GM15510 (cell line): Measurements from ENCODE around the gene NPAS3.

Experiments used
- POLR2A ChIP-seq: IDR thresholded peaks from 3 replicates; pipeline ENCODE4 v1.6.1; 2011; ENCODE audit warnings: borderline replicate concordance; ENCODE audit not compliant: insufficient read length; ENCODE audit errors: extremely low read depth

Gene NPAS3

DNA sequence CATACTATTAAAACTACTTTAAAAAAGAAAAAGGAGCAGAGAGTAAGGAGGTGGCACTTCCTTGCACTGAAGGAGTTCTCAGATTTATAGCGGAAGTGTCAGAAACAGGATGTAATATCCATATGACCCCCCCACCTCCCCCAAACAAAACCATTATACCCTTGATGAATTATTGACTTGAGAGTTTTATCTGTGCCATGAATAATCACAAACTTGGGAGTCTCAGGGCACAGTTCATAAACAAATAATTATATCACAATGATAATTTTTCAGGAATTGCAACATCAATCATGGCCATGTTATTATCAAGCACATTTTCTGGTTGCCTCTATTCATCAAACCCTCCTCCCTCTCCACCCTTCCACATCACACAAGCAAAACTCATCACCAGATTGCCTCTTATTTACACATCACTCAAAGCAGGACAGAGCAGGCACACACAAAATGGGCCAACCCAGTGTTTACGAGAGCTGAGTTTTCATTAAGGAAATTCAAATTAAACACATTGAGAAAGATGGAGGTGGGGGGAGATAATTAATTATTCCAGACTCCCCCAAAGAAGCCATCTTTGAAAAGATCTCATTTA lies 870.8 kb downstream of the NPAS3 start:
- TF ChIP-seq POLR2A: no peak

- no peak for TF ChIP-seq POLR2A
Measured at GRCh38 chr14:33810308-33810707, 871.6 kb downstream of the NPAS3 start.

DNA sequence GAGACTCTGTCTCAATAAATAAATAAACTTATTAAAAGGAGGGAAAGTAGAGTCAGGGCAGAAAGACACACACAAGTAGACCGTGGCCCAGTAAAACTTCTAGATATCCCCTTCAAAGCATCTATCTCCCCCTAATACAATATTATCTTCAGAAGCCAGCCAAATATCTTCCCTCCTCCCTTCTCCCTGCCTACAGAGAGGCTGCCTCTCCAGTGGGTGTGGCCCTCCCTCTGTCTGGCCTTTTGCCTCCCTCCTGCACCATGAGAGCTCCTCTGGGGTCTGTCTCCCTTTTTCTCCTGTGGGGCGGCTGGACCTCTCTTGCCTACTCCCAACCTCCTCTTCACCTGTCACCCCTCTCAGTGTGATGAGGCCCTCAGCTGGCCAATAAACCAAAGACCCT lies 873.0 kb downstream of the NPAS3 start:
- no peak for TF ChIP-seq POLR2A

GRCh38 chr14:33812181-33812580 lies 873.5 kb downstream of the NPAS3 start:
- TF ChIP-seq POLR2A: no peak

DNA sequence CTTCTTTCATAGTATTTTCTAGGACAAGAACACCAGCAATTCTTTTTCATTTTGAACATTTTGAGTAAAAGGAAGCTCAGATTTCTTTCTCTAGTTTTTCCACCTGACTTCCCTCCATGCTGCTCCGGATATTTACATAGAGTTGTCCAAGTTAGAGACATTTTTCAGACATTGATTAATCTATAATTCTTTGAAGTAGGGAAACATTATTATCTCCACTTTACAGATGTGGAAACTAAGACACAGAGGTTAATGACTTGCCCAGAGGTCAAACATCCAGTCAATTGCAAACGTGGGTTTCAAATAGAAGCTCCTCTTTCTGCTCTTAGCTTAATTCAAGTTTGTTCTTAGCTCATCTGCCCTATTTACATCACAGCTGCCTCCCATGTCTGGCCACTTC lies 873.9 kb downstream of the NPAS3 start:
- TF ChIP-seq POLR2A: no peak

GRCh38 chr14:33814010-33814409 lies 875.3 kb downstream of the NPAS3 start:
- TF ChIP-seq POLR2A: no peak

- no peak for TF ChIP-seq POLR2A
Measured at GRCh38 chr14:33833706-33834465, 895.2 kb downstream of the NPAS3 start.

GRCh38 chr14:33834466-33835260 lies 896.0 kb downstream of the NPAS3 start:
- no peak for TF ChIP-seq POLR2A

- no peak for TF ChIP-seq POLR2A
Measured at GRCh38 chr14:33835261-33835655, 896.6 kb downstream of the NPAS3 start.

GRCh38 chr14:33835677-33836076 lies 897.0 kb downstream of the NPAS3 start:
- no peak for TF ChIP-seq POLR2A

GRCh38 chr14:33836203-33836899 lies 897.7 kb downstream of the NPAS3 start:
- no peak for TF ChIP-seq POLR2A

- no peak for TF ChIP-seq POLR2A
Measured at GRCh38 chr14:33836900-33837577, 898.4 kb downstream of the NPAS3 start.

GRCh38 chr14:33837943-33838683 lies 899.4 kb downstream of the NPAS3 start:
- TF ChIP-seq POLR2A: no peak
